GM13976 (cell line): ENCODE results near the gene TUBGCP3.
A peak's percentile ranks its signal among the peaks of the same experiment; 100 is the strongest.
"Not testable (repeated sequence)": the region's sequence is repeated elsewhere in the genome, so short reads cannot be mapped to it uniquely, and the experiment has no call there.

Experiments used
- DNase-seq: peaks from one replicate; pipeline ENCODE4 v3.0.0; 2012; ENCODE audit warnings: low spot score
- CTCF ChIP-seq: IDR thresholded peaks from 2 replicates; pipeline ENCODE4 v1.5.1; 2012; ENCODE audit warnings: borderline replicate concordance, mild to moderate bottlenecking; ENCODE audit not compliant: insufficient read depth; ENCODE audit errors: extremely low read depth, missing control alignments, control extremely low read depth
- in situ Hi-C: fragments of 300-500 bp; cut with MboI; formaldehyde crosslinking; loops from one replicate; pipeline ENCODE4 v1.12.0; 2022; ENCODE audit warnings: low sequenced_read_pairs, mixed read lengths, inconsistent platforms; ENCODE audit not compliant: unreplicated experiment

The TUBGCP3 gene

GRCh38 chr13:112587764-112588489 lies at the start of gene TUBGCP3:
TSS of gene TUBGCP3 (minus strand) at chr13:112588153. CDS start at chr13:112587980, 173 bp downstream.
- in situ Hi-C loops = no loop called here
- TF ChIP-seq CTCF = no peak
- peak; percentile 95 for DNase-seq

- no peak for TF ChIP-seq CTCF
- DNase-seq = no peak
- in situ Hi-C loops = no loop called here
Measured at GRCh38 chr13:112637017-112637801, 49.3 kb upstream of the TUBGCP3 start.

GRCh38 chr13:112636401-112636975 lies 48.5 kb upstream of the TUBGCP3 start:
- no peak for TF ChIP-seq CTCF
- in situ Hi-C loops = no loop called here
- no peak for DNase-seq

- DNase-seq = no peak
- no peak for TF ChIP-seq CTCF
- in situ Hi-C loops = no loop called here
Measured at GRCh38 chr13:112635323-112635722, 47.4 kb upstream of the TUBGCP3 start.

- TF ChIP-seq CTCF = no peak
- DNase-seq = no peak
- in situ Hi-C loops = no loop called here
Measured at GRCh38 chr13:112634102-112634501, 46.1 kb upstream of the TUBGCP3 start.

GRCh38 chr13:112630226-112630625 lies 42.3 kb upstream of the TUBGCP3 start:
- DNase-seq, in situ Hi-C loops: not testable (repeated sequence)

- TF ChIP-seq CTCF = no peak
- DNase-seq = no peak
- in situ Hi-C loops = no loop called here
Measured at GRCh38 chr13:112629161-112629560, 41.2 kb upstream of the TUBGCP3 start.

- in situ Hi-C loops, DNase-seq: not testable (repeated sequence)
Measured at GRCh38 chr13:112627613-112628012, 39.7 kb upstream of the TUBGCP3 start.
